Breast epithelium (tissue), 3 donors: ENCODE results near the gene EML1.

Experiments used
- CTCF ChIP-seq, 3 donors: fragments of 450-650 bp; IDR thresholded peaks; one replicate each; pipeline ENCODE4 v1.5.1; 2016 to 2017; ENCODE audit warnings: antibody characterized with exemption in 3 of 3, mild to moderate bottlenecking in 3 of 3, moderate library complexity in 3 of 3
- POLR2A ChIP-seq: fragments of 450-650 bp; IDR thresholded peaks from one replicate; pipeline ENCODE4 v1.6.1; 2016; ENCODE audit warnings: antibody characterized with exemption, mild to moderate bottlenecking, moderate library complexity
- POLR2AphosphoS5 ChIP-seq, 3 donors: sonication (generic); formaldehyde crosslinking; IDR thresholded peaks; one replicate each; pipeline ENCODE4 v1.6.1; 2017; ENCODE audit warnings: antibody characterized with exemption in 3 of 3

- TF ChIP-seq CTCF (IDR thresholded peaks at IDR 0.05) (no peak), POLR2AphosphoS5 (IDR thresholded peaks at IDR 0.05) (no peak), POLR2A (no peak)
Measured at GRCh38 chr14:99837822-99838221, 44.6 kb downstream of the EML1 start.
